HepG2 (cell line): ENCODE results near the gene MED4. TPM values are rescaled to one million over a fixed set of nuclear protein-coding genes. Genes with fewer than 3 reads are reported as not detected.

Experiments used
- ATAC-seq: fragments of 200-7000 bp; cut with Tn5 transposase; 3 replicates; pipeline ENCODE4 v1.9.1; 2020; ENCODE audit warnings: mild to moderate bottlenecking, moderate library complexity
- BruUV-seq: library from RNA; stranded (reverse); fragments of 400-500 nt; replicated peaks from 2 replicates; lab custom pipeline; 2021; lab: Mats Ljungman, UMichigan
- CTCF ChIA-PET: fragments of 300-600 bp; formaldehyde crosslinking; extraction: SDS; loops from one replicate; lab custom pipeline; 2021; ENCODE audit warnings: low total read pairs, inconsistent platforms, low intra/inter-chr PET ratio; lab: Yijun Ruan, JAX
- POLR2A ChIA-PET: fragments of 350-600 bp; sonication (Branson Sonifier 250); formaldehyde crosslinking; loops from one replicate; lab custom pipeline; 2020; ENCODE audit warnings: antibody characterized with exemption, inconsistent platforms; lab: Yijun Ruan, JAX
- DNase-seq: peaks from one replicate; pipeline ENCODE4 v3.0.0-alpha.2; 2015; ENCODE audit warnings: low spot score
- FAIRE-seq: peaks from 3 replicates; lab custom pipeline; 2011; peaks lifted over from hg19 to GRCh38; lab: Jason Lieb, UNC
- H2AFZ ChIP-seq: one replicate; pipeline ENCODE4 v1.6.1; 2011; ENCODE audit warnings: low read length, inconsistent platforms
- H3K27ac ChIP-seq: fragments of 300-600 bp; 3 replicates; pipeline ENCODE4 v1.8.0; 2011; ENCODE audit warnings: mixed run types, mild to moderate bottlenecking, mixed read lengths, low read length, inconsistent platforms; ENCODE audit not compliant: insufficient read depth; ENCODE audit errors: extremely low read length
- H3K27me3 ChIP-seq, 2 experiments: fragments of 200-600 bp in 1 of 2; 2 replicates in 1 of 2; 3 replicates in 1 of 2; pipeline versions ENCODE4 v1.6.0 to v1.8.0; 2011; ENCODE audit warnings: low read length in 2 of 2, mild to moderate bottlenecking in 2 of 2, moderate library complexity in 2 of 2, inconsistent platforms in 1 of 2; ENCODE audit not compliant: insufficient read depth in 2 of 2, control insufficient read depth in 1 of 2
- H3K36me3 ChIP-seq, 2 experiments: fragments of 200-600 bp in 1 of 2; replicated peaks in 1 of 2; 2 replicates in 1 of 2; 3 replicates in 1 of 2; pipeline versions ENCODE4 v1.5.1 to v1.8.0; 2011; ENCODE audit warnings: low read length in 2 of 2, inconsistent platforms in 1 of 2; ENCODE audit not compliant: insufficient read depth in 2 of 2, control insufficient read depth in 1 of 2
- H3K4me1 ChIP-seq: 2 replicates; pipeline ENCODE4 v1.5.1; 2012; ENCODE audit warnings: low read length, inconsistent platforms; ENCODE audit not compliant: insufficient read depth
- H3K4me2 ChIP-seq: 2 replicates; pipeline ENCODE4 v1.6.0; 2011; ENCODE audit warnings: low read depth, low read length, inconsistent platforms
- H3K4me3 ChIP-seq, 3 experiments: fragments of 200-600 bp in 1 of 3; sonication (generic), shearing (Covaris generic) in 1 of 3; replicated peaks in 1 of 3; 2 replicates each; pipeline ENCODE4 v1.5.1; 2011 to 2016; ENCODE audit warnings: low read length in 3 of 3, inconsistent platforms in 2 of 3, low read depth in 2 of 3, mild to moderate bottlenecking in 2 of 3, control low read depth in 1 of 3, mixed read lengths in 1 of 3; ENCODE audit not compliant: insufficient read depth in 1 of 3
- H3K79me2 ChIP-seq: one replicate; pipeline ENCODE4 v1.6.1; 2011; ENCODE audit warnings: low read length, inconsistent platforms; ENCODE audit not compliant: insufficient read depth
- H3K9ac ChIP-seq: 2 replicates; pipeline ENCODE4 v1.6.0; 2011; ENCODE audit warnings: mild to moderate bottlenecking, low read depth, low read length, inconsistent platforms; ENCODE audit not compliant: insufficient read depth
- H3K9me3 ChIP-seq: 2 replicates; pipeline ENCODE4 v1.5.1; 2012; ENCODE audit warnings: mild to moderate bottlenecking, low read length
- H4K20me1 ChIP-seq: 2 replicates; pipeline ENCODE4 v1.6.0; 2011; ENCODE audit warnings: inconsistent platforms, mild to moderate bottlenecking, low read length, moderate library complexity; ENCODE audit not compliant: insufficient read depth
- CREB1 ChIP-seq, 2 experiments: fragments of 450-650 bp in 1 of 2; IDR thresholded peaks; 2 replicates each; pipeline ENCODE4 v1.6.1; 2016 to 2017; ENCODE audit warnings: control low read depth in 1 of 2, mild to moderate bottlenecking in 1 of 2, missing compliant biosample characterization in 1 of 2, missing genetic modification characterization in 1 of 2
- KDM1A ChIP-seq: IDR thresholded peaks from 2 replicates; pipeline ENCODE4 v1.6.1; 2016; ENCODE audit warnings: missing compliant biosample characterization
- TEAD2 ChIP-seq: sonication (generic); formaldehyde crosslinking; IDR thresholded peaks from 2 replicates; pipeline ENCODE4 v1.9.0; 2021; ENCODE audit warnings: missing genetic modification reagents
- ZFP91 ChIP-seq: sonication (generic); formaldehyde crosslinking; IDR thresholded peaks from 2 replicates; pipeline ENCODE4 v1.9.0; 2022; ENCODE audit warnings: missing genetic modification reagents, mild to moderate bottlenecking, borderline replicate concordance
- ZNF687 ChIP-seq: sonication (generic); formaldehyde crosslinking; IDR thresholded peaks from 2 replicates; pipeline ENCODE4 v1.5.1; 2020; ENCODE audit warnings: mild to moderate bottlenecking, missing genetic modification reagents, moderate library complexity
- ZNF841 ChIP-seq: sonication (generic); formaldehyde crosslinking; IDR thresholded peaks from 2 replicates; pipeline ENCODE4 v1.8.1; 2023; ENCODE audit warnings: missing genetic modification reagents, borderline replicate concordance
- WGBS: methylation state at CpG from one replicate; pipeline ENCODE4 v1.1.6; 2017; ENCODE audit warnings: low lambda C conversion rate; 5-methylcytosine and 5-hydroxymethylcytosine counted together
- in situ Hi-C: cut with HindIII; loops from 2 replicates; pipeline ENCODE4 v1.10.0; 2017; ENCODE audit warnings: low pct_unique_long_range_greater_than_20kb; ENCODE audit not compliant: extremely low pct_ligation_motif_present
- intact Hi-C: fragments of 100-400 bp; cut with micrococcal nuclease; formaldehyde crosslinking; loops from one replicate; pipeline ENCODE4 v1.10.0; 2022; ENCODE audit not compliant: unreplicated experiment
- polyA plus RNA-seq, 8 experiments: library from polyadenylated mRNA; depleted of rRNA in 3 of 8; stranded (reverse) in 7 of 8; unstranded in 1 of 8; fragments of >200 nt; fragmentation: Illumina TruSeq in 4 of 8; extraction: Trizol in 4 of 8; gene quantifications; 2 replicates each; pipeline versions ENCODE4 v1.2.1 to v1.2.3, GENCODE V29; 2011 to 2016; ENCODE audit warnings: low read depth in 4 of 8, missing spikeins in 1 of 8, mixed read lengths in 1 of 8; ENCODE audit not compliant: insufficient read depth in 1 of 8
- total RNA-seq, 5 experiments: library from RNA; depleted of rRNA; stranded (reverse); fragments of >200 nt; fragmentation: Illumina TruSeq; extraction: Trizol; gene quantifications; 2 replicates each; pipeline ENCODE4 v1.2.3, GENCODE V29; 2016; ENCODE audit warnings: low read depth in 1 of 5

MED4 gene
- total and polyA plus RNA-seq, 2 of the 13 experiments (the other 11 are each of a cell fraction or from before 2014, with no cell fraction given): 49.4 to 57.8 TPM

DNA sequence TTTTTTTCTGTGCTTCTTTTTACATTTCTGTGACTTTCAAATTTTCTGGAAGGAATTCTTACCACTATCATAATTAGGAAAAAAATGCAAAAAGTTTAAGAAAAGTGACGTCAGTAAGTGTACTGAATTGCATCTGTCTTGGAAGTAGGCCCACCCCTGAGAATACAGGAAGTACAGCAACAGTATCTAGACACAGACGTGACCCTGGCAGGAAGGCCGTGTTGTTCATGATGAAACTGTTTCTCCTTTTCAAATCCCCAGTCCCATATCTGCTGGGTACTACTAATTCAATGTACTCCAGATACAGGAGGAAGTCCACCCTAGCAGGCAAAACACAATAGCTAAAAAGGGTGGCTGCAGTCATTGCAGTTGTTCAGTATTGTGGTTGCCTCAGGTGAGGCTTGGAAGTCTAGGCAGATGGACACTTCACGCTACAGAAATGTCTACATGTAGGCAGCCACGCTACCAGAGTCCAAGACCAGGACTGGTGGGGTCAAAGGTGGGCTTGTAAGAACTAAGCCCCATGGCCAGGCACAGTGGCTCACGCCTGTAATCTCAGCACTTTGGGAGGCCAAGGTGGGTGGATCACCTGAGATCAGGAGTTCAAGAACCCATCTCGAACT, 49.6 kb upstream of the MED4 start (continued):
- TF ChIP-seq ZFP91 (CRISPR knock-in tag) (no peak), CREB1 (IDR thresholded peaks at IDR 0.05) (peak; percentile 77), CREB1 (CRISPR knock-in tag; IDR thresholded peaks at IDR 0.05) (no peak), TEAD2 (CRISPR knock-in tag) (no peak)
- TF ChIP-seq, all 625 proteins: peak for 2

- H3K27me3 ChIP-seq: no peaks in the 10 kb centered on the region
- in situ Hi-C loops: loop anchor here (25.0 kb wide), 1 partner anchor 620 kb away; no protein-coding TSS in a partner anchor
- no peak for FAIRE-seq
- no peak for TF ChIP-seq ZNF687 (CRISPR knock-in tag)
- no peak for TF ChIP-seq ZNF841 (CRISPR knock-in tag)
- TF ChIP-seq KDM1A (CRISPR knock-in tag): no peak
- DNase-seq: no peak
- H3K4me1 ChIP-seq: peaks cover 15% of the 10 kb centered on the region
- ATAC-seq: no peak
- no peaks in the 10 kb centered on the region for H4K20me1 ChIP-seq
- BruUV-seq: no TSS peak
- intact Hi-C loops: no loop called here
- 45% methylated on average over 3 of the region's 3 CpGs for WGBS
- no peak overlapping the region for H3K4me2 ChIP-seq
- no peak overlapping the region for H3K9ac ChIP-seq
- H3K36me3 ChIP-seq: no peaks in the 10 kb centered on the region
- no peak overlapping the region for H3K27ac ChIP-seq
- no peaks in the 10 kb centered on the region for H3K9me3 ChIP-seq
- no peaks in the 10 kb centered on the region for H3K79me2 ChIP-seq
- no peak overlapping the region for H3K4me3 ChIP-seq
- ChIA-PET POLR2A (no interaction called here), CTCF (no interaction called here)
- H2AFZ ChIP-seq: no peak overlapping the region
These were observed 47.5 kb upstream of the MED4 start for GRCh38 chr13:48142436-48142835.
